Neural progenitor cell (in vitro differentiated cells): ENCODE results near the gene DLL1. TPM values are rescaled to one million over a fixed set of nuclear protein-coding genes. Genes with fewer than 3 reads are reported as not detected.

ENCODE experiments used
- DNase-seq: peaks from one replicate; pipeline ENCODE4 v3.0.0-alpha.2; 2016; ENCODE audit warnings: low spot score
- H2AFZ ChIP-seq: fragments of 200-600 bp; sonication (generic); replicated peaks from 2 replicates; pipeline ENCODE4 v1.6.1; 2016; ENCODE audit warnings: antibody characterized with exemption
- H3F3A ChIP-seq: fragments of 200-600 bp; sonication (generic); 2 replicates; pipeline ENCODE4 v1.6.1; 2016; ENCODE audit warnings: antibody characterized with exemption, low read depth
- H3K27ac ChIP-seq: fragments of 200-600 bp; sonication (generic); 2 replicates; pipeline ENCODE4 v1.5.1; 2016; ENCODE audit warnings: mild to moderate bottlenecking
- H3K27me3 ChIP-seq: fragments of 200-600 bp; sonication (generic); 2 replicates; pipeline ENCODE4 v1.6.1; 2016; ENCODE audit warnings: mild to moderate bottlenecking, moderate library complexity
- H3K36me3 ChIP-seq: fragments of 200-600 bp; sonication (generic); 2 replicates; pipeline ENCODE4 v1.5.1; 2016
- H3K4me1 ChIP-seq: fragments of 200-600 bp; sonication (generic); 2 replicates; pipeline ENCODE4 v1.6.1; 2016; ENCODE audit warnings: mixed run types
- H3K4me2 ChIP-seq: fragments of 200-600 bp; sonication (generic); 2 replicates; pipeline ENCODE4 v1.6.1; 2016
- H3K4me3 ChIP-seq: fragments of 200-600 bp; sonication (generic); 2 replicates; pipeline ENCODE4 v1.5.1; 2016
- H3K79me2 ChIP-seq: fragments of 200-600 bp; sonication (generic); 2 replicates; pipeline ENCODE4 v1.6.1; 2016; ENCODE audit warnings: low read depth
- H3K9ac ChIP-seq: fragments of 200-600 bp; sonication (generic); 2 replicates; pipeline ENCODE4 v1.6.1; 2016
- H3K9me3 ChIP-seq: fragments of 200-600 bp; sonication (generic); 2 replicates; pipeline ENCODE4 v1.5.1; 2016; ENCODE audit warnings: low read depth
- H4K20me1 ChIP-seq: fragments of 200-600 bp; sonication (generic); 2 replicates; pipeline ENCODE4 v1.6.1; 2016; ENCODE audit warnings: low read depth
- H3K27ac Mint-ChIP-seq: 3 replicates; pipeline ENCODE4 v1.8.0; 2021; ENCODE audit warnings: mixed read lengths
- H3K27me3 Mint-ChIP-seq: 2 replicates; pipeline ENCODE4 v1.8.0; 2022; ENCODE audit warnings: low read depth, mild to moderate bottlenecking, inconsistent platforms, moderate library complexity, mixed read lengths; ENCODE audit not compliant: insufficient read depth
- H3K36me3 Mint-ChIP-seq: 3 replicates; pipeline ENCODE4 v1.8.0; 2021; ENCODE audit warnings: mixed read lengths
- H3K4me1 Mint-ChIP-seq: 3 replicates; pipeline ENCODE4 v1.8.0; 2021; ENCODE audit warnings: mixed read lengths
- H3K4me3 Mint-ChIP-seq: 3 replicates; pipeline ENCODE4 v1.8.0; 2021; ENCODE audit warnings: mild to moderate bottlenecking, moderate library complexity, mixed read lengths
- H3K9me3 Mint-ChIP-seq: 3 replicates; pipeline ENCODE4 v1.8.0; 2020; ENCODE audit warnings: mixed read lengths
- CTCF ChIP-seq: fragments of 200-600 bp; sonication (generic); IDR thresholded peaks from 2 replicates; pipeline ENCODE4 v1.5.1; 2017; ENCODE audit warnings: antibody characterized with exemption, mild to moderate bottlenecking
- EZH2 ChIP-seq: fragments of 200-600 bp; sonication (generic); IDR thresholded peaks from 2 replicates; pipeline ENCODE4 v1.6.1; 2017; ENCODE audit warnings: antibody characterized with exemption, mild to moderate bottlenecking, moderate library complexity
- EZH2phosphoT487 ChIP-seq: fragments of 200-600 bp; sonication (generic); IDR thresholded peaks from 2 replicates; pipeline ENCODE4 v1.6.1; 2017; ENCODE audit warnings: antibody characterized with exemption
- total RNA-seq: library from RNA; depleted of rRNA; stranded (reverse); fragments of >200 nt; gene quantifications from 2 replicates; pipeline ENCODE4 v1.2.3, GENCODE V29; 2015; ENCODE audit warnings: low replicate concordance

Gene DLL1
- total RNA-seq, 1 donor from 2014 or later, result 35.9 TPM

- Mint-ChIP-seq H3K36me3 (no peaks in the 10 kb centered on the region), H3K4me3 (peak overlapping the region; percentile 27), H3K27me3 (peaks cover 7% of the 10 kb centered on the region), H3K4me1 (peaks cover 47% of the 10 kb centered on the region), H3K27ac (no peak overlapping the region), H3K9me3 (no peaks in the 10 kb centered on the region)
- Histone ChIP-seq H3K79me2 (no peaks in the 10 kb centered on the region), H4K20me1 (no peaks in the 10 kb centered on the region), H3K4me2 (no peak overlapping the region), H3K9ac (no peak overlapping the region), H3F3A (peaks cover 34% of the 10 kb centered on the region), H3K4me1 (peaks cover 35% of the 10 kb centered on the region), H3K9me3 (no peaks in the 10 kb centered on the region), H3K4me3 (no peak overlapping the region), H2AFZ (no peak overlapping the region), H3K27ac (no peak overlapping the region), H3K36me3 (no peaks in the 10 kb centered on the region), H3K27me3 (no peaks in the 10 kb centered on the region)
- DNase-seq, result no peak
- TF ChIP-seq EZH2 (no peak), EZH2phosphoT487 (no peak), CTCF (no peak)
Measured at GRCh38 chr6:170238741-170239565, 51.9 kb downstream of the DLL1 start.

GRCh38 chr6:170237999-170238740 is 52.7 kb downstream of the DLL1 start:
- Histone ChIP-seq H3K27ac (no peak overlapping the region), H3K4me1 (peaks cover 33% of the 10 kb centered on the region), H3K9ac (no peak overlapping the region), H3K36me3 (no peaks in the 10 kb centered on the region), H3K27me3 (no peaks in the 10 kb centered on the region), H3K4me3 (no peak overlapping the region), H3K9me3 (no peaks in the 10 kb centered on the region), H4K20me1 (no peaks in the 10 kb centered on the region), H3K79me2 (no peaks in the 10 kb centered on the region), H2AFZ (no peak overlapping the region), H3K4me2 (no peak overlapping the region), H3F3A (peaks cover 30% of the 10 kb centered on the region)
- H3K9me3 Mint-ChIP-seq, result no peaks in the 10 kb centered on the region
- no peak for TF ChIP-seq CTCF
- TF ChIP-seq EZH2, result no peak
- no peak for TF ChIP-seq EZH2phosphoT487
- no peak overlapping the region for H3K27ac Mint-ChIP-seq
- no peak for DNase-seq
- no peaks in the 10 kb centered on the region for H3K36me3 Mint-ChIP-seq
- H3K27me3 Mint-ChIP-seq, result peaks cover 7% of the 10 kb centered on the region
- peaks cover 44% of the 10 kb centered on the region for H3K4me1 Mint-ChIP-seq
- H3K4me3 Mint-ChIP-seq, result no peak overlapping the region

- H3K9me3 ChIP-seq, result no peaks in the 10 kb centered on the region
Measured at GRCh38 chr6:170236131-170236836, 54.6 kb downstream of the DLL1 start.

More at GRCh38 chr6:170236131-170236836, 54.6 kb downstream of the DLL1 start:
- Mint-ChIP-seq H3K27ac (peak overlapping the region; percentile 94), H3K36me3 (no peaks in the 10 kb centered on the region), H3K27me3 (peaks cover 7% of the 10 kb centered on the region), H3K9me3 (no peaks in the 10 kb centered on the region), H3K4me3 (peak overlapping the region; percentile 33), H3K4me1 (peaks cover 53% of the 10 kb centered on the region)
- H4K20me1 ChIP-seq, result no peaks in the 10 kb centered on the region
- no peak for DNase-seq
- H3K4me1 ChIP-seq, result peaks cover 50% of the 10 kb centered on the region
- H3K36me3 ChIP-seq, result no peaks in the 10 kb centered on the region
- TF ChIP-seq EZH2phosphoT487, result no peak
- no peak overlapping the region for H3K9ac ChIP-seq
- H2AFZ ChIP-seq, result no peak overlapping the region
- no peaks in the 10 kb centered on the region for H3K27me3 ChIP-seq
- H3K4me3 ChIP-seq, result no peak overlapping the region
- no peaks in the 10 kb centered on the region for H3K79me2 ChIP-seq
- peak overlapping the region; percentile 65 for H3K4me2 ChIP-seq
- H3K27ac ChIP-seq, result peak overlapping the region; percentile 93
- H3F3A ChIP-seq, result peaks cover 39% of the 10 kb centered on the region
